Mesendoderm (in vitro differentiated cells): ENCODE data around the gene KCNJ12.
"Not testable (repeated sequence)": the region's sequence is repeated elsewhere in the genome, so short reads cannot be mapped to it uniquely, and the experiment has no call there.

Experiments used
- DNase-seq: peaks from one replicate; pipeline ENCODE4 v3.0.0; 2013
- H2AK5ac ChIP-seq: 2 replicates; pipeline ENCODE4 v1.6.1; 2013; ENCODE audit warnings: low read length, inconsistent platforms
- H2BK120ac ChIP-seq: 2 replicates; pipeline ENCODE4 v1.6.1; 2013; ENCODE audit warnings: low read depth, mild to moderate bottlenecking, low read length, moderate library complexity, mixed read lengths
- H2BK15ac ChIP-seq: replicated peaks from 2 replicates; pipeline ENCODE4 v1.6.1; 2013; ENCODE audit warnings: low read depth, mild to moderate bottlenecking, moderate library complexity
- H2BK5ac ChIP-seq: 2 replicates; pipeline ENCODE4 v1.6.1; 2013; ENCODE audit warnings: low read length, inconsistent platforms
- H3K18ac ChIP-seq: 2 replicates; pipeline ENCODE4 v1.6.1; 2013; ENCODE audit warnings: mild to moderate bottlenecking, low read length, mixed read lengths
- H3K23ac ChIP-seq: one replicate; pipeline ENCODE4 v1.6.1; 2013; ENCODE audit warnings: low read length
- H3K27ac ChIP-seq: 2 replicates; pipeline ENCODE4 v1.5.1; 2013; ENCODE audit warnings: low read depth, mild to moderate bottlenecking, inconsistent platforms, low read length, moderate library complexity
- H3K27me3 ChIP-seq: 2 replicates; pipeline ENCODE4 v1.6.1; 2013; ENCODE audit warnings: low read length, control low read depth, mild to moderate bottlenecking, inconsistent platforms; ENCODE audit not compliant: insufficient read depth, poor library complexity
- H3K36me3 ChIP-seq: 2 replicates; pipeline ENCODE4 v1.6.1; 2013; ENCODE audit warnings: low read length, inconsistent platforms; ENCODE audit not compliant: control insufficient read depth, insufficient read depth
- H3K4ac ChIP-seq: one replicate; pipeline ENCODE4 v1.6.1; 2013; ENCODE audit warnings: low read depth, mild to moderate bottlenecking, low read length, moderate library complexity
- H3K4me1 ChIP-seq: 2 replicates; pipeline ENCODE4 v1.6.1; 2013; ENCODE audit warnings: low read depth, low read length, inconsistent platforms; ENCODE audit not compliant: control insufficient read depth
- H3K4me2 ChIP-seq: 2 replicates; pipeline ENCODE4 v1.6.1; 2013; ENCODE audit warnings: low read length
- H3K4me3 ChIP-seq: 2 replicates; pipeline ENCODE4 v1.5.1; 2013; ENCODE audit warnings: mild to moderate bottlenecking, low read length
- H3K56ac ChIP-seq: one replicate; pipeline ENCODE4 v1.6.1; 2013; ENCODE audit warnings: low read length
- H3K79me1 ChIP-seq: 2 replicates; pipeline ENCODE4 v1.6.1; 2013; ENCODE audit warnings: low read length, inconsistent platforms
- H3K79me2 ChIP-seq: 2 replicates; pipeline ENCODE4 v1.6.1; 2013; ENCODE audit warnings: mild to moderate bottlenecking, low read length; ENCODE audit not compliant: control insufficient read depth, insufficient read depth
- H3K9ac ChIP-seq: 2 replicates; pipeline ENCODE4 v1.6.1; 2013; ENCODE audit warnings: low read length, inconsistent platforms
- H4K5ac ChIP-seq: one replicate; pipeline ENCODE4 v1.6.1; 2013; ENCODE audit warnings: low read length
- H4K8ac ChIP-seq: one replicate; pipeline ENCODE4 v1.6.1; 2013; ENCODE audit warnings: low read depth, mild to moderate bottlenecking, control low read depth, low read length, moderate library complexity
- WGBS: extraction: QIAGEN DNeasy Blood & Tissue Kit; methylation state at CpG from one replicate; pipeline ENCODE4 v1.1.7; 2013; ENCODE audit warnings: low lambda C conversion rate, missing lambda C conversion rate; ENCODE audit not compliant: insufficient coverage; ENCODE audit errors: extremely low coverage; 5-methylcytosine and 5-hydroxymethylcytosine counted together

KCNJ12 gene

DNA sequence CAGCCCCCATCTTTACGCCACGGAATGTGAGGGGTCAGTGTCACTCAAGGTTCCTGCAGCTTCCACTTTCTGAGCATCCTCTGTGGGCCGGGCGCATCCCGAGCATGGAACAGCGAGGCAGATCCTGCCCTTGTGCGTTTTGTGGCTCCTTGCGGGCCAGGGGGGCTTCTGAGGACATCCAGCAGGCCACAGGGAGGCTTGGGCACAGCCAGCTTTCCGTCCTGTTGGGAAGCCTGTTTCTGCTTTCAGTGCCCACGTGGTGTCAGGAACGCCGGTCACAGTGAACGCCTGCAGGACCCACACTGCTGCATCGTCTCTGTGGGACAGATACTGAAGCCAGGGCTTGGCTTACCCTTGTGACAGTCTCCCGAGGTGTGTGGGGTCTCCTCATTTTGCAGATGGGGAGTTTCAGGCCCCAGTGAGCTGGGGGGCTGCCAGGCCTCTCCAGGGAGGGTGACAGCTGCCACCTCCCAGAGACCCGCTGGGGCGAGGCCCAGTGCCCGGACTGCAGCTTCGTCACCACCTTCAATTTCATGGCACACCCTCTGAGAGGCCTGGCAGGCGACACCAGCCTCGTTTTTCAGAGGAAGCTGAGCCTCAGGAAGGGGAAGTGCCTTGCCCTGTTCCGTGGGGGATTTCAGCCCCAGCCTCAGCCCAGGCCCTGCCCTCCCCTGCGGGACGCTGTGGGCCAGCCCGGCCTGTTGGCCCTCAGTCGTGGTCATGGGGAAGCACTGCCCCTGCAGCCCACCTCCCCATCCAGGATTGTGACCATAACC lies 29.0 kb downstream of the KCNJ12 start:
- not testable (repeated sequence) for H3K18ac ChIP-seq, H3K23ac ChIP-seq, H4K5ac ChIP-seq, H3K27ac ChIP-seq, H3K79me2 ChIP-seq, H2AK5ac ChIP-seq, H2BK120ac ChIP-seq, H2BK5ac ChIP-seq, H3K4me1 ChIP-seq, H3K79me1 ChIP-seq, H3K56ac ChIP-seq, H3K4ac ChIP-seq, H3K4me3 ChIP-seq, H3K4me2 ChIP-seq, DNase-seq, H3K9ac ChIP-seq, H2BK15ac ChIP-seq, H4K8ac ChIP-seq, H3K36me3 ChIP-seq, H3K27me3 ChIP-seq
- WGBS = no CpG with 5 or more reads among the region's 26 CpGs

DNA sequence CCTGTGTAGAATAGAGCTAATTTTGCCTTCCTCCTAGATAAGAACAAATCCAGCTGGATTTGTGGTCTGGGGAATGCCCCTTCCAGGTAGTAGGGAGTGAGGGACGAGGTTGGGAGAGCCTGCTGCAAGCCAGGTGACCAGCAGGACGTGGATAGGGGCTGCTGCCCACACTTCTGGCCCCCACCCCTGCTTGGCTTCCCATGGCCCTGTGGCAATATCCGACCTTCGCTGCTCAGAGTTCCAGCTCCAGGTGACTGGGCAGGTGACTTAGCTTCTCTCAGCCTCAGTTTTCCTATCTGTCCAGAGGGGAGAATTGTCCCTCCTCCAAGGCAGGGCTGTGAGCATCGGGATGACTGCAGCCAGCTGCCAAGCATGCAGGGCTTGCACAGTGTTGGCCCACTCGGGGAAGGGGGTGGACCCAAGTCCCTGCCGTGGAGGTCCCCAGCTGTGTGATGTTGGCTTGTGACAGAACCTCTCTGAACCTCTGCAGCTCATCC lies 29.8 kb downstream of the KCNJ12 start:
- H3K27ac ChIP-seq, H3K4me3 ChIP-seq, H4K5ac ChIP-seq, H3K23ac ChIP-seq, H3K4ac ChIP-seq, H3K79me2 ChIP-seq, H4K8ac ChIP-seq, H3K79me1 ChIP-seq, H3K56ac ChIP-seq, H3K4me2 ChIP-seq, DNase-seq, H2AK5ac ChIP-seq, H2BK15ac ChIP-seq, H3K36me3 ChIP-seq, H2BK120ac ChIP-seq, H3K27me3 ChIP-seq, H3K9ac ChIP-seq, H2BK5ac ChIP-seq, H3K4me1 ChIP-seq, H3K18ac ChIP-seq: not testable (repeated sequence)
- WGBS = no CpG with 5 or more reads among the region's 7 CpGs

DNA sequence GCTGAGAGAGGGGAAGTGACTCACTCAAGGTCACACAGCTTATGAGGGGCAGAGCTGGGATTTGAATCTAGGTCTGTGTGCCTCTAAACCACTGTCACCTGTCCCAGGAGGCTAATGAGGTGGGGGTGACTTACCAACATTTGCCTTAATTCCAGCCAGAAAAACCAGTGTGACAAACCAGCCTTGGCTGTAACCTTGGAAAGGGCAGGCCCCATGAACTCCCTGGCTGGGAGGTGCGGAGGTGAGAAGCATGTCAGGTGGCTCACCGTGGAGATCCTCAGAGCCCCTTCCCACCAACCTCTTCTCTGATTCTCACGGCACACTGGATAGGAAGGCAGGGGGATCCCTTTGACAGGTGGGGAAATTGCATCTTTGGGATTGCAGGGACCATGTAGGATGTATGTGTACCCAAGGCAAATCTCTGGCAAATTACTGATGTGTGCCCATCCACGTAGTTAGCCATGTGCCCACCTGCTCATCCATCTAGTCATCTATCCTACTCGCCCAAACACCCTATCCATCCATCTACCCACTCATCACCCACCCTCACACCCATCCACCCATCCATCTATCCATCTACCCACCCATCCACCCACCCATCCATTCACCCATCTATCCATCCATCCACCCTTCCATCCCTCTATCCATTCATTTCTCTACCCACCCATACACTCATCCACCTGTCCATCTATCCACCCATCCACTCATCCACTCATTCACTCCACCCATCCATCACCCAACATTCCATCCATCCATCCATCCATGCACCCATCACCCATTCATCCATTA lies 30.7 kb downstream of the KCNJ12 start:
- H3K4ac ChIP-seq, H2BK120ac ChIP-seq, H3K79me1 ChIP-seq, H2BK15ac ChIP-seq, H3K4me2 ChIP-seq, H2AK5ac ChIP-seq, DNase-seq, H3K9ac ChIP-seq, H3K4me1 ChIP-seq, H3K23ac ChIP-seq, H3K79me2 ChIP-seq, H3K56ac ChIP-seq, H4K5ac ChIP-seq, H3K36me3 ChIP-seq, H3K18ac ChIP-seq, H2BK5ac ChIP-seq, H3K4me3 ChIP-seq, H4K8ac ChIP-seq, H3K27me3 ChIP-seq, H3K27ac ChIP-seq: not testable (repeated sequence)
- WGBS = no CpG with 5 or more reads among the region's 5 CpGs

DNA sequence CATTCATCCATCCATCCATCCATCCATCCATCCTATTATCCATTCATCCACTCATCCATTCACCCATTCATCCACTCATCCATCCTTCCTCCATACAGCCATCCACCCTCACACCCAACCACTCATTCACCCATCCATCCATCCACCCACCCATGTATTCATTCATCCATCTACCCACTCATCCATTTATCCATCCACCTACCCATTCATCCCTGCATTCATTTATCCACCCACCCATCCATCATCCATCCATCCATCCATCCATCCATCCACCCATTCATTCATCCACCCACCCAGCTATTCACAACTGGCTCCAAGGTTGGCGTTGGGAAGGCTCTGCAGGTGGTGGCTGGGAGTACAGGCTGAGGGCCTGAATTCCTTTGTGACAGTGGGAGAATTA lies 31.6 kb downstream of the KCNJ12 start:
- no CpG with 5 or more reads among the region's 1 CpG for WGBS
- H3K27ac ChIP-seq, H3K4me1 ChIP-seq, DNase-seq, H3K18ac ChIP-seq, H3K9ac ChIP-seq, H3K23ac ChIP-seq, H2AK5ac ChIP-seq, H3K4me3 ChIP-seq, H3K79me1 ChIP-seq, H3K4me2 ChIP-seq, H3K56ac ChIP-seq, H4K8ac ChIP-seq, H3K27me3 ChIP-seq, H4K5ac ChIP-seq, H2BK15ac ChIP-seq, H3K36me3 ChIP-seq, H3K79me2 ChIP-seq, H2BK5ac ChIP-seq, H2BK120ac ChIP-seq, H3K4ac ChIP-seq: not testable (repeated sequence)

DNA sequence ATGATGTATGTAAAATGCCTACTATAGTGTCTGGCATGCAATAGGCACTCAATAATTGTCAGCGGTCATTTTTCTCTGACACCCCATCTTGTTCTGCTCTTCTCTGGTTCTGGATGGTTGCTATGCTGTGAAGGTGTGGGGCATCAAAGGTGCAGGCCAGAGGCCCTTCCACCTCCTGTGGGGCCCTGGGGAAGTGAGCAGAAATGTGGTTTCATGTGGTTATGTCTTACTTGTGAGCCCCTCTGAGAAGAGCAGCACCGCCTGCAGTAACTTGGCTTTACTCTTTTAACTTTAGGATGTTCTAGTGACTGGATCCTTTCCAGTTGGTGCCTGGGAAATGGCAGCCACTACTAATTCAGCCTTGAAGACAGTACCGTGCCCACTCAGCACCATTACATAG lies 32.1 kb downstream of the KCNJ12 start:
- not testable (repeated sequence) for H3K27ac ChIP-seq, H2BK120ac ChIP-seq, H3K4me1 ChIP-seq

More for the DNA sequence above, 32.1 kb downstream of the KCNJ12 start:
- not testable (repeated sequence) for H4K8ac ChIP-seq, H3K4me2 ChIP-seq, H3K79me1 ChIP-seq, H2AK5ac ChIP-seq, H3K23ac ChIP-seq, H2BK5ac ChIP-seq, H3K18ac ChIP-seq, H3K79me2 ChIP-seq, H3K9ac ChIP-seq, H2BK15ac ChIP-seq, H3K27me3 ChIP-seq, H3K4ac ChIP-seq, H3K36me3 ChIP-seq, H4K5ac ChIP-seq, DNase-seq, H3K56ac ChIP-seq, H3K4me3 ChIP-seq
- no CpG with 5 or more reads among the region's 3 CpGs for WGBS
